GM18873 (cell line): ENCODE measurements around the gene HSD3B7.
A peak's percentile ranks its signal among the peaks of the same experiment; 100 is the strongest.

Source experiments
- ATAC-seq: cut with Tn5 transposase; IDR thresholded peaks from one replicate; pipeline ENCODE4 v1.9.1; 2021; ENCODE audit warnings: mild to moderate bottlenecking, moderate library complexity, moderate number of reproducible peaks; ENCODE audit not compliant: unreplicated experiment, low FRiP score

Gene HSD3B7

DNA sequence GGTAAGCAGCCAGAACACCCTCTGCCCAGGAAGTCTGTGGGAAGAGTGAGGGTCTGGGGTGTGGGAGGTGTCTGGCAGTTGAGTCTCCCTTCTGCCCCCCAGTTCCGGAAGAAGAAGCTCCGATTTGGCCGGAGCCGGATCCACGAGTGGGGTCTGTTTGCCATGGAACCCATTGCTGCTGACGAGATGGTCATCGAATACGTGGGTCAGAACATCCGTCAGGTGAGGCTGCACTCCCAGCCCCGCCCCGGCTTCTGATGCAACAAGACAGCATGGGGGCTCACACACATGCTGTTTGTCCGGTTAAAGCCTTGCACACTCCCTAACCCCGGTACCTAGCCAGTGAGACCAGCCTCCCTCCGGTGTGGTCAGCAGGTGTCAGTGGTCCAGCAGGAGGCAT is 4.0 kb upstream of the HSD3B7 start:
- ATAC-seq = no peak

DNA sequence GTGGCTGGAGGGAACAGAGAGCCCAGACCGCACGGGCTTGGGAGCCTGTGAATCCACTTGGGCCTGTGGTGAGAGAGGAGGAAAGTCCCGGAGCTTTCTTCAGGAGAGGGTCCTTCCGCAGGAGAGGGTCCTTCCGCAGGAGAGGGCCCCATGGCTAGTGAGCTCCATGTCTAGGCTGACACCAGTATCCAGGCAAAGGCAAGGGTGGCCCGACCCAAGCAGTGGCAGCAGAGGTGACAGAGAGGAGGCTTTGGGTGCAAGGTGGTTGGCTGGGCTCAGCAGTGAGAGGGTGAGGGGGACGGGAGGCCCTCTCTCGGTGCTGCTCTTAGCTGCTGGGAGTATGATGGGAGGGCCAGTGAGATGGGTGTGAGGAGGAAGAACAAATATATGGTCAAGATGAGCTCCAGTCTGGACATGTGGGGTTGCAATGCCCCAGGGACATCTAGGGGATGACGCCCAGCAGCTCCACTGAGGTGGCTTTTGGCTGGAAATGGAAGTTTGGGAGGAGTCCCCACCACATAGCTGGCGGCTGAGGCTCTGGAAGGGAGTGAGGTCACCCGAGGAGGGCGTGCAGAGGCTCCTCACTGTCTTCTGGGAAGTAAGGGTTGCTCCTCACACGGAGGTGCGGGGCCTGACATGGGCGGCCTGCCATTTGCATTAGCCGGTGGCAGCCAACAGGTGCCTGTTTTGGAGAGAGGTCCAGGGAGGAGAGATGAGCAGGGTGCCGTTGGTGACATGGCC is 2.3 kb upstream of the HSD3B7 start:
- ATAC-seq = no peak

GRCh38 chr16:30983289-30983889 is 1.6 kb upstream of the HSD3B7 start:
- ATAC-seq = no peak

DNA sequence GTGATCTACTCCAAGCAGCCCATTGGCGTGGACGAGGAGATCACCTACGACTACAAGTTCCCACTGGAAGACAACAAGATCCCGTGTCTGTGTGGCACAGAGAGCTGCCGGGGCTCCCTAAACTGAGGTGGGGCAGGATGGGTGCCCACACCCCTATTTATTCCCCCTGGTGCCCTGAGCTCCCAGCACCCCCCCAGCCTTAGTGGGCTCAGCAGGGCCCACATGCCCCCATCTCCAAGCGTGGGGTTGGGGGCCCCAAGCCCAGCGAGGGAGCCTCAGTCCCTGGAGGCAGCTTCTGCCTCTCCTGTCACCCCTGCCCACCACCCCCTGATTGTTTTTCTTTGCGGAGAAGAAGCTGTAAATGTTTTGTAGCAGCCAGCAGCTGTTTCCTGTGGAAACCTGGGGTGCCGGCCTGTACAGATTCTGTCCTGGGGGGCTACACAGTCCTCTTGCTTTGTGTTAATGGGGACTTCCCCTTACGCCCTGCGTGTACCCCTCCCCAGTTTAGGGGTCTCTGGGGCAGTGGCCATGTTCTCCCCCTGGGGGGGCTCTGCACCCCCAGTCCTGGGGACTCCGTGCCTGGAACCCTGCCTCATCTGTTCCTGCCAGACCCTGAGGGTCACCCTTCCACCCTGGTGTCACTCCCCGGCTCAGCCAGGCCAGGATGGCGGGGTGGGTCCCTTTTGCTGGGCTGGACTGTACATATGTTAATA is 953 bp upstream of the HSD3B7 start:
- ATAC-seq = no peak

DNA sequence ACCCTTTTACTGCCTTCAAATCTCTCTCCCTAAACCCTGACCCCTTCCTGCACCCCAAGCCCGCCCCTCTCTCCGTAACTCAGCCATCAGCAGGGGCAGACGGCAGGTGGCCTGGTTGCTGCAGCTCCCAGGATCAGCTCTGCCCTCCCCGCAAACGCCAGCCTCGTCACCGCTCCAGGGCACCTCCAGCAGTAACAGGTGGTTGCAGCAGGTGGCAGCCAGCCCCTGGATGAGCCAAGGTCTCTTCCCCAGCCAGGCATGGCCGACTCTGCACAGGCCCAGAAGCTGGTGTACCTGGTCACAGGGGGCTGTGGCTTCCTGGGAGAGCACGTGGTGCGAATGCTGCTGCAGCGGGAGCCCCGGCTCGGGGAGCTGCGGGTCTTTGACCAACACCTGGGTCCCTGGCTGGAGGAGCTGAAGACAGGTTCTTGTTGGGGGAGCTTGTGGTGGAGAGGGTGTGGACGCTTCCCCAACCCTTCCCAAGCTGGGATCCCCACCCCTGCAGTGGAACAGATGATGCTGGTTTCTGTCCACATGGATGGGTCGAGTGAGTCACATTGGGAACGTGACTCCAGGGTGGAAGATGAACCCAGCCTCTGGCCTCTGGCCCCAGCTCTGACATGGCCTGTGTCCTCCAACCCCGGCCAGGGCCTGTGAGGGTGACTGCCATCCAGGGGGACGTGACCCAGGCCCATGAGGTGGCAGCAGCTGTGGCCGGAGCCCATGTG is 558 bp downstream of the HSD3B7 start:
- ATAC-seq = no peak

DNA sequence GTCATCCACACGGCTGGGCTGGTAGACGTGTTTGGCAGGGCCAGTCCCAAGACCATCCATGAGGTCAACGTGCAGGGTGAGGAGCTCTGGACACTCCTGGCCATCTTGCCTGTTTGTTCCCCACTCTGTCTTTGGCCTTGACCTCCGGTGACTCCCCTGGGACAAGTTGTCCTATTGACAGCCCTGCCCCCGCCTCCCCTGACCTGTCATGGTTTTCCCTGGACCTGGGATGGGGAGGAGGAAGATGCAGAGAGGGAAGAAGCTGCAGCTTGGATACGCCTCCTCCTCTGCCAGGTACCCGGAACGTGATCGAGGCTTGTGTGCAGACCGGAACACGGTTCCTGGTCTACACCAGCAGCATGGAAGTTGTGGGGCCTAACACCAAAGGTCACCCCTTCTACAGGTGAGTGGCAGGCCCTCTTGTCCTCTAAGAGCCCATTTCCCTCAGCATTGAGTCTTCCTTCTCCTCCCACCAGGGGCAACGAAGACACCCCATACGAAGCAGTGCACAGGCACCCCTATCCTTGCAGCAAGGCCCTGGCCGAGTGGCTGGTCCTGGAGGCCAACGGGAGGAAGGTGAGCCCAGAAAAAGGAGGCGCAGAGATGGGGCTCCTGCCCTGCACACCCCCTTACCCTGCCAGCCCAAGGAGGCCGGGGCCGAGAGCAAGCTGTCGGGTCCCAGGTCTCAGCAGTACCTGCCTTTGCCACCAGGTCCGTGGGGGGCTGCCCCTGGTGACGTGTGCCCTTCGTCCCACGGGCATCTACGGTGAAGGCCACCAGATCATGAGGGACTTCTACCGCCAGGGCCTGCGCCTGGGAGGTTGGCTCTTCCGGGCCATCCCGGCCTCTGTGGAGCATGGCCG is 1.4 kb downstream of the HSD3B7 start:
- no peak for ATAC-seq

GRCh38 chr16:30987581-30988190 is 2.7 kb downstream of the HSD3B7 start:
- ATAC-seq = no peak

DNA sequence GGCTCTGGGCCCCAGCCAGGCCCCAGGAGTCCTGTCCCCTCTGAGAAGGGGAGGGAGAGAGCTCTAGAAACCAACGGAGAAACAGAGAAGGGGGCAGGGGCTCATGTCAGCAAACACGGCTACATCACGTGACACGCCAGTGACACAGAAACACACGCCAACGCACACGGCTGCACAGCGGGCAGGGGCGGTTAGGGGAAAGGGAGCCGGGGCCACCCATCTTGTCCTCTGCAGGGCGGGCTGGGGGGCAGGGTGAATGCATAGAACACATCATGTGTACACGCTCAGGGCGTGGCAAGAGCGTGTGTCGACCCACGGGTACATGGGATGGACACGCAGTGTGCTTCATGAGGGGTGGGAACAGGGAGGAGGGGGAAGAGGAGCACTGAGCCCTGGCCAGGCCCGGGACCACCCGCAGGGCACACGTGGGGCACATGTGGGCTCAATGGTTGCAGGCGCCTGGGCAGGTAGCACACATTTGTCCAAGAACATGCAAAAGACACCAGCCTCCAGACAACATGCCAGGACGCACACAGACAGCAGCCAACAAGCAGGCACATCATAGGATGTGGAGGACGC is 4.6 kb downstream of the HSD3B7 start:
- no peak for ATAC-seq

DNA sequence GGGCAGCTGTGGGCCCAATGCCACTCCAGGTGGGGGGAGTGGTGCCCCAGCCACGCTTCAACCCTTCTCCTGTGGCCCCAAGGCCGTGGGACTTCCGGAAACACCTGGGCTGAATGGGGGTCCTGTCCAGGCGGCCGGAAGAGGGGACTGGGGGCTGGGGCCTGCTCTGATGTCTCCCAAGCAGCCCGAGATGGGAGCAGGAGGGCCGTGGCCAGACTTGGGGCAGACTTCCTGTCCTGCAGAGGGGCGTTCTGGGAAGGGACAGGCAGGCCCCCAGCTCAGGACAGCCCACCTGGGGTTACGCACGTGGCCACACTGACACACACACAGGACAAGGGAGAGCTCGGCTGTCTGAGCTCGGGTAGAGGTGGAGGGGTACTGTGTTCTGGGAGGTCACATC is 5.1 kb downstream of the HSD3B7 start:
- ATAC-seq = no peak

- ATAC-seq = no peak
Measured at GRCh38 chr16:30991052-30991451, 6.0 kb downstream of the HSD3B7 start.

GRCh38 chr16:30992276-30992780 is 7.3 kb downstream of the HSD3B7 start:
- ATAC-seq = no peak

DNA sequence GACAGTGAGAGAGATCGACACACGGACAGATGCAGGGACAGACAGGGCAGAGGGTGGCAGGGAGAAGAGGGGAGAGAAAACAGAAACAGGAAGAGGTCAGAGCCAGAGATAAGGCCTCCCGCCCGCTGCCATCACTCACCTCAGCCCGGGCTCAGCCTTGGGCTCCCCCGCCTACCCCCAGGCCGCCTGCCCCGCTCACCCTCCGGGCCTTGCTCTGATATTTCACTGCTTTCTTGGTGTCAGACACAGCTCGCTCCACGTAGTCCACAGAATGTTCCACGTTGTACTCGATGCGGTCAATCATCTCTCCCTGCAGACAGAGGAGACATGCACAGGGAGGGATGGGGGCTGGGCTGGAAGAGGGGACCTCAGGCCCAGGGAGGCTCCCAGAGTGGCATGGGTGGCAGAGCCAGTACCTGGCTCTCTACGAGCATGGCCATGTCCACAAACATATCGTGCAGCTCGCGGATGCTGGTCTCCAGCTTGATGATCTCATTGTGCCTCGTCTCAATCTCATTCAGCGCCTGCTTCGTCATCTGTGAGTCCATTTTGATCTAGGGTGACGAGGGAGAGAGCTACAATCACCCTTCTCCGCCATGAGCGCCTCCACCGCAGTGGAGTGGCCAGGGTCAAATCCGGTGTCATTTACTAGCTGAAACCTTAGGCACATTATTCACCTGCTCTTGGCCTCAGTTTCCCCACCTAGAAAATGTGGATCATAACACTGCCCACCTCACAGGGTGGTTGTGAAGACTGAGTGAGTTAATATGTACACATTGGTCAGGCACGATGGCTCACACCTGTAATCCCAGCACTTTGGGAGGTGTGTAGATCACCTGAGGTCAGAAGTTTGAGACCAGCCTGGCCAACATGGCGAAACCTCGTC is 8.2 kb downstream of the HSD3B7 start:
- ATAC-seq = no peak

GRCh38 chr16:30995927-30996323 is 10.9 kb downstream of the HSD3B7 start:
- ATAC-seq = no peak

- ATAC-seq = no peak
Measured at GRCh38 chr16:30996324-30996984, 11.4 kb downstream of the HSD3B7 start.

DNA sequence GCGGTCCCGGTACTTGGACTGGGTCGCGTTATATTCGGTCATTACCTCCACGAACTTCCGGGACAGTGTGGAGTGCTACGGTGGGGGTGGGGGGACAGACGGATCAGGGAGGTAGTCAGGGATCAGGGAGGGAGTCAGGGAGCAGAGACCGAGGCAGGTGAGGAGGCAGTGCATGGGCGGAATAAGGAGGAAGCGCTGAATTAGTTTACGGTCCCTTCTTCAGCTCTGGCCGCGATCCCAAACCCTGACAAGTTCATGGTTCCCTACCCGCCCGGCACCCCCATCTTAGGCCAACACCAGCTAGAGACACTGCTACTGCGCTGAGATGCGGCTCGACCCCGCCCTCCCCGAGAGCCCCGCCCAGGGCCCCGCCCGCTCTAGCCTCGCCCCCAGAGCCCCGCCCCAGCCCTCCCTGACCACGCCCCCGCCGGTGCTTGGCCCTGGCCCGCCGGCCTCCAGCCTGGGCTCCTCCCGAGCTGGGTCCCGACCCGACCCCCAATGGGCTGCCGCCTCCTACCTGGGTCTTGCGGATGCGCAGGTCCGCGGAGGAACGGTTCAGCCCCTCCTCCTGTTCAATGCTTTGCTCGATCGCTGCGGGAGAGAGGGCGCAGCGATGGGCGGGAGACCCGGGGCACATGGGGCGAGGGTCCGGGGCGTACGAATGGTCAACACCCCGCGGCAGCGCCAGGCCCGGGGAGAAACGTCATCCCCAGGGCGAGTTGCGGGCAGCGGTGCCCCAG is 12.1 kb downstream of the HSD3B7 start:
- ATAC-seq = peak; percentile 51

DNA sequence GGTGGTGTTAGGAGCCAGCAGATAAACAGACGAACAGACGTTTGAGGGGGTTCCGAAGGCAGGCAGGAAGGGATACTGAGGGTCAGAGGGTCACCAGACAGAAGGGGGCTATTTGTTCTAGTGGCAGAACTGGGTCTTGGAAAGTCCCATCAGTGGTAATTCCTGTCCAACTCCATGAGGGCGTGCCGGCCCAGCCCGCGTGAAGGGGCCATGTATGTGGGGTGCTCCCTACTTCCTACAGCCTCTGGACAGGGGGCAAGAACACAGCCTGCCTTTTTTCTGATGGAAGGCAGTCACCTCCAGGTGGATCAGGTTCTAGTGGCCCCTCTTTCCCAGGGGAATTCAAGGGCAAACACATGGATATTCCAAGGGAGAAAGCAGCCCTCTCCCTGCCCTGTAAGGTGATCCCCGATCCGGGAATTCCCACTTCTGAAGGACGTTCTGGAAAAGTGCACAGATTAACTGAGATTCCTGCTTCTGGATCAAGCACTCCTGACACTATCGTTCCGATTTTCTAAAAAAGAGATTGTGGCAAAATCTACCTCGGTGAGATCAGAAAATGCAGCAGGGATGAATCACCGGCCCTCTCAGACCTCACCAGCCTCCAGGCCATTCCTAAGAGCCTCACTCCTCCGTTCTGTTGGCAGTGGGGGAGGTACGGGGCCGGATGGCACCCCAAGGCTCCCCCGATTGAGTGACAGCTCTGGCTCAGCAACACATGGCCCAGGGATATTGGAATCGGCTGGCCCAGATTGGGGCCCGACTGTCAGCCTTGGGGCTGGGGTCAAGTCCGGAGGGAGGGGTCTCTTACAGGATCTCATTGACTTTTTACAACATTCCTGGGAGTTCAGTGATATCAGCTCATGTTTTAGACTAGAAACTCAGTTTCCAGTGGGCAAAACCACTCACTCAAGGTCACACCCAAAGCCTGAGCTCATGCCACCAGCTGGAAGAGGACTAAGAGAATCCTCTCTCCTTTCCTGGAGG is 13.0 kb downstream of the HSD3B7 start:
- no peak for ATAC-seq
